Stimulated activated naive CD8-positive, alpha-beta T cell treated with anti-CD3 and anti-CD28 coated beads, Interleukin-15, amount 100 ng/mL, for 72 hours (primary cell): ENCODE results near the gene DIP2C.
"Not testable (repeated sequence)": the region's sequence is repeated elsewhere in the genome, so short reads cannot be mapped to it uniquely, and the experiment has no call there.

ENCODE experiments used
- ATAC-seq: fragments of 150-1000 bp; cut with Tn5 transposase; 2 replicates; pipeline ENCODE4 v1.10.0; 2021; ENCODE audit warnings: mild to moderate bottlenecking, moderate library complexity
- DNase-seq, 2 donors: peaks; one replicate each; pipeline ENCODE4 v3.0.0; 2021 to 2022
- H3K27ac Mint-ChIP-seq, 2 donors: one replicate each; pipeline ENCODE4 v1.8.0; 2022; ENCODE audit warnings: mild to moderate bottlenecking in 2 of 2, mixed read lengths in 2 of 2, moderate library complexity in 2 of 2
- H3K27me3 Mint-ChIP-seq: one replicate; pipeline ENCODE4 v1.8.0; 2022; ENCODE audit warnings: mixed read lengths
- H3K4me1 Mint-ChIP-seq: one replicate; pipeline ENCODE4 v1.8.0; 2022; ENCODE audit warnings: mild to moderate bottlenecking, mixed read lengths
- H3K4me3 Mint-ChIP-seq, 2 donors: one replicate each; pipeline ENCODE4 v1.8.0; 2022; ENCODE audit warnings: mild to moderate bottlenecking in 2 of 2, mixed read lengths in 2 of 2, moderate library complexity in 1 of 2
- H3K9me3 Mint-ChIP-seq, 2 donors: one replicate each; pipeline ENCODE4 v1.8.0; 2022; ENCODE audit warnings: mixed read lengths in 2 of 2

The DIP2C gene

GRCh38 chr10:271722-272121 lies 417.7 kb downstream of the DIP2C start:
- no peaks in the 10 kb centered on the region for H3K27me3 Mint-ChIP-seq
- peak overlapping the region in 1 of 2 donors; percentile 54 for H3K27ac Mint-ChIP-seq
- H3K9me3 Mint-ChIP-seq, result no peaks in the 10 kb centered on the region
- DNase-seq (no peak), ATAC-seq (no peak)
- H3K4me3 Mint-ChIP-seq, result no peak overlapping the region
- H3K4me1 Mint-ChIP-seq, result no peaks in the 10 kb centered on the region

GRCh38 chr10:271201-271600 lies 418.3 kb downstream of the DIP2C start:
- no peak for ATAC-seq
- Mint-ChIP-seq H3K9me3 (no peaks in the 10 kb centered on the region), H3K27me3 (no peaks in the 10 kb centered on the region), H3K4me1 (no peaks in the 10 kb centered on the region), H3K4me3 (no peak overlapping the region), H3K27ac (no peak overlapping the region)
- no peak for DNase-seq

GRCh38 chr10:269440-270074 lies 419.9 kb downstream of the DIP2C start:
- no peaks in the 10 kb centered on the region for H3K9me3 Mint-ChIP-seq
- DNase-seq (no peak), ATAC-seq (no peak)
- H3K27me3 Mint-ChIP-seq, result no peaks in the 10 kb centered on the region
- no peak overlapping the region for H3K27ac Mint-ChIP-seq
- no peaks in the 10 kb centered on the region for H3K4me1 Mint-ChIP-seq
- no peak overlapping the region for H3K4me3 Mint-ChIP-seq

- Mint-ChIP-seq H3K4me1 (no peaks in the 10 kb centered on the region), H3K27me3 (no peaks in the 10 kb centered on the region), H3K9me3 (no peaks in the 10 kb centered on the region), H3K27ac (no peak overlapping the region), H3K4me3 (no peak overlapping the region)
- DNase-seq (no peak), ATAC-seq (no peak)
Observed at GRCh38 chr10:267705-268104, 421.8 kb downstream of the DIP2C start.

- no peak overlapping the region for H3K27ac Mint-ChIP-seq
- no peaks in the 10 kb centered on the region for H3K27me3 Mint-ChIP-seq
- DNase-seq (no peak), ATAC-seq (no peak)
- H3K4me3 Mint-ChIP-seq, result no peak overlapping the region
- H3K4me1 Mint-ChIP-seq, result no peaks in the 10 kb centered on the region
- H3K9me3 Mint-ChIP-seq, result no peaks in the 10 kb centered on the region
Observed at GRCh38 chr10:266974-267425, 422.5 kb downstream of the DIP2C start.

- H3K27me3 Mint-ChIP-seq, result not testable (repeated sequence)
Observed at GRCh38 chr10:265816-266588, 423.5 kb downstream of the DIP2C start.

GRCh38 chr10:265074-265440 lies 424.4 kb downstream of the DIP2C start:
- not testable (repeated sequence) for H3K4me1 Mint-ChIP-seq, H3K4me3 Mint-ChIP-seq, H3K9me3 Mint-ChIP-seq, DNase-seq, H3K27me3 Mint-ChIP-seq, H3K27ac Mint-ChIP-seq
- ATAC-seq, result peak; percentile 31

More at GRCh38 chr10:265816-266588, 423.5 kb downstream of the DIP2C start:
- not testable (repeated sequence) for H3K9me3 Mint-ChIP-seq, H3K27ac Mint-ChIP-seq, ATAC-seq, DNase-seq, H3K4me3 Mint-ChIP-seq, H3K4me1 Mint-ChIP-seq

GRCh38 chr10:264160-265073 lies 425.1 kb downstream of the DIP2C start:
- not testable (repeated sequence) for ATAC-seq, H3K4me3 Mint-ChIP-seq, H3K27me3 Mint-ChIP-seq, H3K9me3 Mint-ChIP-seq, H3K4me1 Mint-ChIP-seq
- peak overlapping the region in 1 of 2 donors; percentile 77 for H3K27ac Mint-ChIP-seq
- DNase-seq, result peak in 1 of 2 donors; percentile 12

- DNase-seq (no peak), ATAC-seq (no peak)
- Mint-ChIP-seq H3K9me3 (no peaks in the 10 kb centered on the region), H3K27ac (peak overlapping the region in 1 of 2 donors; percentile 52), H3K4me1 (no peaks in the 10 kb centered on the region), H3K4me3 (no peak overlapping the region), H3K27me3 (no peaks in the 10 kb centered on the region)
Observed at GRCh38 chr10:260819-261429, 428.5 kb downstream of the DIP2C start.

GRCh38 chr10:251982-252582 lies 437.4 kb downstream of the DIP2C start:
- no peak overlapping the region for H3K27ac Mint-ChIP-seq
- no peaks in the 10 kb centered on the region for H3K4me1 Mint-ChIP-seq
- DNase-seq (no peak), ATAC-seq (no peak)
- H3K9me3 Mint-ChIP-seq, result no peaks in the 10 kb centered on the region
- H3K4me3 Mint-ChIP-seq, result no peak overlapping the region
- H3K27me3 Mint-ChIP-seq, result no peaks in the 10 kb centered on the region

GRCh38 chr10:248307-248706 lies 441.2 kb downstream of the DIP2C start:
- no peak overlapping the region for H3K4me3 Mint-ChIP-seq

GRCh38 chr10:247480-247879 lies 442.0 kb downstream of the DIP2C start:
- no peaks in the 10 kb centered on the region for H3K9me3 Mint-ChIP-seq
- no peaks in the 10 kb centered on the region for H3K4me1 Mint-ChIP-seq
- no peak for ATAC-seq
- no peaks in the 10 kb centered on the region for H3K27me3 Mint-ChIP-seq
- no peak overlapping the region for H3K27ac Mint-ChIP-seq
- H3K4me3 Mint-ChIP-seq, result no peak overlapping the region
- DNase-seq, result no peak

More at GRCh38 chr10:248307-248706, 441.2 kb downstream of the DIP2C start:
- DNase-seq (no peak), ATAC-seq (no peak)
- Mint-ChIP-seq H3K9me3 (no peaks in the 10 kb centered on the region), H3K27me3 (no peaks in the 10 kb centered on the region), H3K4me1 (no peaks in the 10 kb centered on the region), H3K27ac (no peak overlapping the region)

GRCh38 chr10:246431-246830 lies 443.0 kb downstream of the DIP2C start:
- Mint-ChIP-seq H3K4me3 (no peak overlapping the region), H3K27ac (peak overlapping the region in 1 of 2 donors; percentile 54), H3K27me3 (no peaks in the 10 kb centered on the region), H3K4me1 (no peaks in the 10 kb centered on the region), H3K9me3 (no peaks in the 10 kb centered on the region)
- ATAC-seq (no peak), DNase-seq (no peak)

- ATAC-seq, result no peak
- DNase-seq, result no peak
- Mint-ChIP-seq H3K27ac (no peak overlapping the region), H3K9me3 (no peaks in the 10 kb centered on the region), H3K27me3 (no peaks in the 10 kb centered on the region), H3K4me3 (no peak overlapping the region), H3K4me1 (no peaks in the 10 kb centered on the region)
Observed at GRCh38 chr10:244227-244626, 445.2 kb downstream of the DIP2C start.
